Stimulated activated naive CD8-positive, alpha-beta T cell treated with anti-CD3 and anti-CD28 coated beads, Interleukin-15, Interleukin-2, amounts not matched to agents 100 ng/mL and 50 ng/mL, for 24 hours (primary cell): Measurements from ENCODE around the gene SLC35D1.

Experiments
- H3K27ac Mint-ChIP-seq: one replicate; pipeline ENCODE4 v1.8.0; 2021; ENCODE audit warnings: mild to moderate bottlenecking, mixed read lengths
- H3K27me3 Mint-ChIP-seq: one replicate; pipeline ENCODE4 v1.8.0; 2021; ENCODE audit warnings: mixed read lengths
- H3K36me3 Mint-ChIP-seq: one replicate; pipeline ENCODE4 v1.8.0; 2021; ENCODE audit warnings: low read depth, mixed read lengths
- H3K4me1 Mint-ChIP-seq: one replicate; pipeline ENCODE4 v1.8.0; 2021; ENCODE audit warnings: low read depth, mixed read lengths
- H3K4me3 Mint-ChIP-seq: one replicate; pipeline ENCODE4 v1.8.0; 2021; ENCODE audit warnings: mild to moderate bottlenecking, mixed read lengths
- H3K9me3 Mint-ChIP-seq: one replicate; pipeline ENCODE4 v1.8.0; 2021; ENCODE audit warnings: mixed read lengths

SLC35D1 gene

GRCh38 chr1:67020304-67020703, 33.6 kb downstream of the SLC35D1 start:
- H3K36me3 Mint-ChIP-seq: peaks cover 67% of the 10 kb centered on the region
- peaks cover 6% of the 10 kb centered on the region for H3K4me1 Mint-ChIP-seq
- no peak overlapping the region for H3K4me3 Mint-ChIP-seq
- no peak overlapping the region for H3K27ac Mint-ChIP-seq
- no peaks in the 10 kb centered on the region for H3K9me3 Mint-ChIP-seq
- H3K27me3 Mint-ChIP-seq: no peaks in the 10 kb centered on the region

GRCh38 chr1:67019600-67020136, 34.3 kb downstream of the SLC35D1 start:
- peaks cover 6% of the 10 kb centered on the region for H3K4me1 Mint-ChIP-seq
- H3K36me3 Mint-ChIP-seq: peaks cover 61% of the 10 kb centered on the region
- H3K9me3 Mint-ChIP-seq: no peaks in the 10 kb centered on the region

GRCh38 chr1:67019121-67019520, 34.8 kb downstream of the SLC35D1 start:
- H3K27me3 Mint-ChIP-seq: no peaks in the 10 kb centered on the region
- H3K4me1 Mint-ChIP-seq: peaks cover 7% of the 10 kb centered on the region
- peaks cover 58% of the 10 kb centered on the region for H3K36me3 Mint-ChIP-seq
- H3K9me3 Mint-ChIP-seq: no peaks in the 10 kb centered on the region
- H3K27ac Mint-ChIP-seq: no peak overlapping the region
- no peak overlapping the region for H3K4me3 Mint-ChIP-seq

More at GRCh38 chr1:67019600-67020136, 34.3 kb downstream of the SLC35D1 start:
- no peaks in the 10 kb centered on the region for H3K27me3 Mint-ChIP-seq
- no peak overlapping the region for H3K27ac Mint-ChIP-seq
- H3K4me3 Mint-ChIP-seq: no peak overlapping the region

- peaks cover 12% of the 10 kb centered on the region for H3K4me1 Mint-ChIP-seq
- no peaks in the 10 kb centered on the region for H3K9me3 Mint-ChIP-seq
- no peaks in the 10 kb centered on the region for H3K27me3 Mint-ChIP-seq
- H3K27ac Mint-ChIP-seq: no peak overlapping the region
- H3K4me3 Mint-ChIP-seq: no peak overlapping the region
- peaks cover 63% of the 10 kb centered on the region for H3K36me3 Mint-ChIP-seq
Observed at GRCh38 chr1:67018574-67018973, 35.4 kb downstream of the SLC35D1 start.

- Mint-ChIP-seq H3K9me3 (no peaks in the 10 kb centered on the region), H3K4me3 (no peak overlapping the region), H3K27me3 (no peaks in the 10 kb centered on the region), H3K27ac (peak overlapping the region; percentile 68), H3K36me3 (peaks cover 58% of the 10 kb centered on the region), H3K4me1 (peaks cover 9% of the 10 kb centered on the region)
Observed at GRCh38 chr1:67013573-67013972, 40.4 kb downstream of the SLC35D1 start.

- Mint-ChIP-seq H3K4me1 (peaks cover 9% of the 10 kb centered on the region), H3K27me3 (no peaks in the 10 kb centered on the region), H3K27ac (no peak overlapping the region), H3K4me3 (no peak overlapping the region), H3K36me3 (peaks cover 54% of the 10 kb centered on the region), H3K9me3 (no peaks in the 10 kb centered on the region)
Observed at GRCh38 chr1:67009792-67010191, 44.2 kb downstream of the SLC35D1 start.

GRCh38 chr1:67005068-67005467, 48.9 kb downstream of the SLC35D1 start:
- Mint-ChIP-seq H3K36me3 (peaks cover 48% of the 10 kb centered on the region), H3K4me3 (no peak overlapping the region), H3K4me1 (no peaks in the 10 kb centered on the region), H3K27ac (no peak overlapping the region), H3K27me3 (no peaks in the 10 kb centered on the region), H3K9me3 (no peaks in the 10 kb centered on the region)

GRCh38 chr1:67004176-67004575, 49.8 kb downstream of the SLC35D1 start:
- H3K4me3 Mint-ChIP-seq: no peak overlapping the region
- no peaks in the 10 kb centered on the region for H3K27me3 Mint-ChIP-seq
- peaks cover 3% of the 10 kb centered on the region for H3K4me1 Mint-ChIP-seq
- H3K27ac Mint-ChIP-seq: no peak overlapping the region
- peaks cover 44% of the 10 kb centered on the region for H3K36me3 Mint-ChIP-seq
- H3K9me3 Mint-ChIP-seq: no peaks in the 10 kb centered on the region

GRCh38 chr1:67001682-67002425, 52.1 kb downstream of the SLC35D1 start:
- Mint-ChIP-seq H3K4me1 (peaks cover 13% of the 10 kb centered on the region), H3K9me3 (no peaks in the 10 kb centered on the region), H3K27me3 (no peaks in the 10 kb centered on the region), H3K27ac (no peak overlapping the region), H3K4me3 (no peak overlapping the region), H3K36me3 (peaks cover 43% of the 10 kb centered on the region)

GRCh38 chr1:66999640-67000400, 54.1 kb downstream of the SLC35D1 start:
- Mint-ChIP-seq H3K27ac (no peak overlapping the region), H3K4me1 (peaks cover 24% of the 10 kb centered on the region), H3K36me3 (peaks cover 46% of the 10 kb centered on the region), H3K9me3 (no peaks in the 10 kb centered on the region), H3K27me3 (no peaks in the 10 kb centered on the region), H3K4me3 (no peak overlapping the region)

- no peaks in the 10 kb centered on the region for H3K9me3 Mint-ChIP-seq
- H3K4me3 Mint-ChIP-seq: no peak overlapping the region
- H3K36me3 Mint-ChIP-seq: peaks cover 42% of the 10 kb centered on the region
- no peak overlapping the region for H3K27ac Mint-ChIP-seq
- peaks cover 24% of the 10 kb centered on the region for H3K4me1 Mint-ChIP-seq
- no peaks in the 10 kb centered on the region for H3K27me3 Mint-ChIP-seq
Observed at GRCh38 chr1:66998972-66999371, 55.0 kb downstream of the SLC35D1 start.

- H3K27me3 Mint-ChIP-seq: no peaks in the 10 kb centered on the region
- H3K27ac Mint-ChIP-seq: peak overlapping the region; percentile 15
- peaks cover 24% of the 10 kb centered on the region for H3K4me1 Mint-ChIP-seq
- H3K4me3 Mint-ChIP-seq: no peak overlapping the region
- no peaks in the 10 kb centered on the region for H3K9me3 Mint-ChIP-seq
- peaks cover 32% of the 10 kb centered on the region for H3K36me3 Mint-ChIP-seq
Observed at GRCh38 chr1:66996018-66996682, 57.8 kb downstream of the SLC35D1 start.

- Mint-ChIP-seq H3K4me3 (no peak overlapping the region), H3K27ac (no peak overlapping the region), H3K27me3 (no peaks in the 10 kb centered on the region), H3K9me3 (no peaks in the 10 kb centered on the region), H3K4me1 (peaks cover 12% of the 10 kb centered on the region), H3K36me3 (peaks cover 43% of the 10 kb centered on the region)
Observed at GRCh38 chr1:66993076-66993475, 60.9 kb downstream of the SLC35D1 start.

GRCh38 chr1:66985835-66986234, 68.1 kb downstream of the SLC35D1 start:
- Mint-ChIP-seq H3K9me3 (no peaks in the 10 kb centered on the region), H3K4me3 (no peak overlapping the region), H3K27ac (no peak overlapping the region), H3K36me3 (peaks cover 77% of the 10 kb centered on the region), H3K4me1 (peaks cover 39% of the 10 kb centered on the region), H3K27me3 (no peaks in the 10 kb centered on the region)

GRCh38 chr1:66984491-66984890, 69.5 kb downstream of the SLC35D1 start:
- H3K27me3 Mint-ChIP-seq: no peaks in the 10 kb centered on the region
- H3K9me3 Mint-ChIP-seq: no peaks in the 10 kb centered on the region
- H3K36me3 Mint-ChIP-seq: peaks cover 70% of the 10 kb centered on the region
- H3K4me1 Mint-ChIP-seq: peaks cover 44% of the 10 kb centered on the region
- H3K4me3 Mint-ChIP-seq: peak overlapping the region; percentile 4
- H3K27ac Mint-ChIP-seq: peak overlapping the region; percentile 53
